Activated CD4-positive, alpha-beta T cell treated with anti-CD3 and anti-CD28 coated beads, Interleukin-2, amount 50 U/mL, for 24 hours (primary cell): ENCODE results near the gene BLTP3A.
"Not testable (repeated sequence)": the region's sequence is repeated elsewhere in the genome, so short reads cannot be mapped to it uniquely, and the experiment has no call there.

Source experiments
- DNase-seq, 2 donors: peaks; one replicate each; pipeline ENCODE4 v3.0.0-alpha.2; 2020; ENCODE audit warnings: low read depth in 1 of 2, low spot score in 1 of 2

BLTP3A gene

GRCh38 chr6:34791701-34792604 is at the start of gene BLTP3A:
BLTP3A (plus strand) TSS chr6:34792083; CDS start chr6:34792251, 168 bp downstream.
- DNase-seq: peak; percentile 44 to 52

GRCh38 chr6:34742094-34742493 is 49.8 kb upstream of the BLTP3A start:
- DNase-seq: no peak

GRCh38 chr6:34743625-34744293 is 48.1 kb upstream of the BLTP3A start:
- DNase-seq: no peak

- DNase-seq: not testable (repeated sequence)
Measured at GRCh38 chr6:34744294-34744647, 47.6 kb upstream of the BLTP3A start.

GRCh38 chr6:34745277-34746103 is 46.4 kb upstream of the BLTP3A start:
- DNase-seq: no peak

- DNase-seq: no peak
Measured at GRCh38 chr6:34746104-34746846, 45.6 kb upstream of the BLTP3A start.

GRCh38 chr6:34748757-34749156 is 43.1 kb upstream of the BLTP3A start:
- no peak for DNase-seq

- peak in 1 of 2 donors; percentile 25 for DNase-seq
Measured at GRCh38 chr6:34756513-34756856, 35.4 kb upstream of the BLTP3A start.

GRCh38 chr6:34757687-34758274 is 34.1 kb upstream of the BLTP3A start:
- no peak for DNase-seq

- DNase-seq: no peak
Measured at GRCh38 chr6:34760108-34760507, 31.8 kb upstream of the BLTP3A start.

GRCh38 chr6:34761681-34762080 is 30.2 kb upstream of the BLTP3A start:
- DNase-seq: not testable (repeated sequence)

- DNase-seq: no peak
Measured at GRCh38 chr6:34768148-34768547, 23.7 kb upstream of the BLTP3A start.

- no peak for DNase-seq
Measured at GRCh38 chr6:34771727-34772126, 20.2 kb upstream of the BLTP3A start.

- no peak for DNase-seq
Measured at GRCh38 chr6:34772940-34773339, 18.9 kb upstream of the BLTP3A start.

- no peak for DNase-seq
Measured at GRCh38 chr6:34773916-34774315, 18.0 kb upstream of the BLTP3A start.

- no peak for DNase-seq
Measured at GRCh38 chr6:34774967-34775366, 16.9 kb upstream of the BLTP3A start.

- not testable (repeated sequence) for DNase-seq
Measured at GRCh38 chr6:34785375-34785774, 6.5 kb upstream of the BLTP3A start.

GRCh38 chr6:34787152-34787551 is 4.7 kb upstream of the BLTP3A start:
- not testable (repeated sequence) for DNase-seq

- DNase-seq: no peak
Measured at GRCh38 chr6:34788111-34788510, 3.8 kb upstream of the BLTP3A start.

- peak; percentile 17 to 27 for DNase-seq
Measured at GRCh38 chr6:34791164-34791700, 651 bp upstream of the BLTP3A start.
